Testis (tissue), 2 donors: Measurements from ENCODE around the gene PARP1.

Experiments used
- POLR2A ChIP-seq: fragments of 450-650 bp; IDR thresholded peaks from one replicate; pipeline ENCODE4 v1.6.1; 2017; ENCODE audit warnings: antibody characterized with exemption, mild to moderate bottlenecking, moderate library complexity
- TF ChIP-seq, protein P1 (sequence below), 3 experiments: fragments of 450-650 bp in 2 of 3; fragments of 200-600 bp in 1 of 3; sonication (generic) in 1 of 3; IDR thresholded peaks; one replicate each; pipeline ENCODE4 v1.5.1; 2016 to 2019; ENCODE audit warnings: antibody characterized with exemption in 3 of 3, mild to moderate bottlenecking in 2 of 3, moderate library complexity in 1 of 3

DNA sequence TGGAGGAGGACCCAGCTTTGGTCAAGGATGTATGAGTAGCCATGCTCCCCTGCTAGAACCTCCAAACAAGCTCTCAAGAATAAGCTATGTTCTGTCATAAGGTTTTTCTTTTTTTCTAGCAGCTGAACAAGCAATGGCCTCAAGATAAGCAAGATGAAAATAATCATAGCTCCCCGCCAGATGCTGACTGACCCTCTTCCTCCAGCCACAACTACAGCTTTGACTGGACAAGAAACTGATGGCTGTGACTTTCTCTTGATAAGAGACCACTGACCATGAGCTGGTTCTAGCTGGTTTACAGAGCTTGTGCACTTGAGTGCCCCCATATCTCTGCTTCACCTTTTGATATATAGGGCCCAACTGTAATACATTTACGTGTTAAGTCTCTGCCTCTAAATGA lies 38.2 kb upstream of the PARP1 start:
- TF ChIP-seq POLR2A = no peak
- TF ChIP-seq, protein P1, sequence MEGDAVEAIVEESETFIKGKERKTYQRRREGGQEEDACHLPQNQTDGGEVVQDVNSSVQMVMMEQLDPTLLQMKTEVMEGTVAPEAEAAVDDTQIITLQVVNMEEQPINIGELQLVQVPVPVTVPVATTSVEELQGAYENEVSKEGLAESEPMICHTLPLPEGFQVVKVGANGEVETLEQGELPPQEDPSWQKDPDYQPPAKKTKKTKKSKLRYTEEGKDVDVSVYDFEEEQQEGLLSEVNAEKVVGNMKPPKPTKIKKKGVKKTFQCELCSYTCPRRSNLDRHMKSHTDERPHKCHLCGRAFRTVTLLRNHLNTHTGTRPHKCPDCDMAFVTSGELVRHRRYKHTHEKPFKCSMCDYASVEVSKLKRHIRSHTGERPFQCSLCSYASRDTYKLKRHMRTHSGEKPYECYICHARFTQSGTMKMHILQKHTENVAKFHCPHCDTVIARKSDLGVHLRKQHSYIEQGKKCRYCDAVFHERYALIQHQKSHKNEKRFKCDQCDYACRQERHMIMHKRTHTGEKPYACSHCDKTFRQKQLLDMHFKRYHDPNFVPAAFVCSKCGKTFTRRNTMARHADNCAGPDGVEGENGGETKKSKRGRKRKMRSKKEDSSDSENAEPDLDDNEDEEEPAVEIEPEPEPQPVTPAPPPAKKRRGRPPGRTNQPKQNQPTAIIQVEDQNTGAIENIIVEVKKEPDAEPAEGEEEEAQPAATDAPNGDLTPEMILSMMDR (IDR thresholded peaks at IDR 0.05) = no peak
